Transverse colon (tissue), 4 donors: Measurements from ENCODE around the gene LMTK2.
A peak's percentile ranks its signal among the peaks of the same experiment; 100 is the strongest.

Experiments used
- EP300 ChIP-seq: sonication (generic); formaldehyde crosslinking; IDR thresholded peaks from one replicate; pipeline ENCODE4 v1.6.1; 2017; ENCODE audit warnings: antibody characterized with exemption, low read depth
- POLR2A ChIP-seq: fragments of 450-650 bp; IDR thresholded peaks from one replicate; pipeline ENCODE4 v1.6.1; 2016; ENCODE audit warnings: antibody characterized with exemption, mild to moderate bottlenecking, moderate library complexity
- POLR2AphosphoS5 ChIP-seq, 3 donors: sonication (generic); formaldehyde crosslinking; IDR thresholded peaks; one replicate each; pipeline ENCODE4 v1.6.1; 2016; ENCODE audit warnings: antibody characterized with exemption in 3 of 3
- TF ChIP-seq, protein P1 (sequence below), 5 experiments: fragments of 200-600 bp in 3 of 5; fragments of 450-650 bp in 2 of 5; sonication (generic) in 3 of 5; IDR thresholded peaks; 1 replicate in 2 of 5; 2 replicates in 3 of 5; pipeline ENCODE4 v1.5.1; 2016 to 2017; ENCODE audit warnings: antibody characterized with exemption in 5 of 5, inconsistent platforms in 3 of 5, mild to moderate bottlenecking in 2 of 5, moderate library complexity in 1 of 5

DNA sequence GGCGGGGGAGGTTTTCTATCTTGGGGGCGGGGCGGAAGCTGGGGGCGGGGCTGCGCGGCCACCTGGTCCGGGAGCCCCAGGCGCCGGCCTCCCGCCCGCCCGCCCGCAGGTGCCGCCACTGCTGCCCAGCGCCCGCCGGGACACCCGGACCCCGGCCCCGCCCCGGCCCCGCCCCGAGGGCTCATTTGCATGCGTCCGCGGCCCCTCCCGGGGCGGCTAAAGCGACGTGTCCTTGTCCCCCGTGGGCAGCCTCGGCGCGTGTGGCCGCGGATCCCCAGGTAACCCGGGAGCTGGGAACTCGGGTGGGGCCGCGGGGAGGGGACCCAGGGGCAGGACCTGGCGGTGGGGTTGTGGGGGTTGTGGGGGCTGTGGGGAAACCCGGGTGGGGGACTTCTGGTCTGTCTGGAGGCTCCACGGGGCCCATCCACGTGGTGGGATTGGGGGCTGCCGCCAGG lies 104.6 kb downstream of the LMTK2 start, which contains the start of gene BHLHA15:
- TF ChIP-seq POLR2AphosphoS5 (IDR thresholded peaks at IDR 0.05) (peak in 1 of 3 donors; percentile 23), POLR2A (no peak), EP300 (no peak)
- TF ChIP-seq, protein P1, sequence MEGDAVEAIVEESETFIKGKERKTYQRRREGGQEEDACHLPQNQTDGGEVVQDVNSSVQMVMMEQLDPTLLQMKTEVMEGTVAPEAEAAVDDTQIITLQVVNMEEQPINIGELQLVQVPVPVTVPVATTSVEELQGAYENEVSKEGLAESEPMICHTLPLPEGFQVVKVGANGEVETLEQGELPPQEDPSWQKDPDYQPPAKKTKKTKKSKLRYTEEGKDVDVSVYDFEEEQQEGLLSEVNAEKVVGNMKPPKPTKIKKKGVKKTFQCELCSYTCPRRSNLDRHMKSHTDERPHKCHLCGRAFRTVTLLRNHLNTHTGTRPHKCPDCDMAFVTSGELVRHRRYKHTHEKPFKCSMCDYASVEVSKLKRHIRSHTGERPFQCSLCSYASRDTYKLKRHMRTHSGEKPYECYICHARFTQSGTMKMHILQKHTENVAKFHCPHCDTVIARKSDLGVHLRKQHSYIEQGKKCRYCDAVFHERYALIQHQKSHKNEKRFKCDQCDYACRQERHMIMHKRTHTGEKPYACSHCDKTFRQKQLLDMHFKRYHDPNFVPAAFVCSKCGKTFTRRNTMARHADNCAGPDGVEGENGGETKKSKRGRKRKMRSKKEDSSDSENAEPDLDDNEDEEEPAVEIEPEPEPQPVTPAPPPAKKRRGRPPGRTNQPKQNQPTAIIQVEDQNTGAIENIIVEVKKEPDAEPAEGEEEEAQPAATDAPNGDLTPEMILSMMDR (IDR thresholded peaks at IDR 0.05), result no peak
